Mesenteric fat pad (tissue), 1 donor: Measurements from ENCODE around the gene TBC1D32. TPM values are rescaled to one million over a fixed set of nuclear protein-coding genes. Genes with fewer than 3 reads are reported as not detected.
"Not testable (repeated sequence)": the region's sequence is repeated elsewhere in the genome, so short reads cannot be mapped to it uniquely, and the experiment has no call there.

Experiments
- DNase-seq: peaks from one replicate; pipeline ENCODE4 v3.0.0-alpha.2; 2020; ENCODE audit warnings: low spot score
- long read RNA-seq: library from polyadenylated mRNA; unstranded; transcript quantifications from one replicate; pipeline ENCODE4 v2.0.0, GENCODE V29; 2020
- total RNA-seq: library from RNA; stranded (reverse); fragmentation: NEBNext Ultra II Directional; extraction: Animal tissue kit (Norgen Biotek cat#: 25700); gene quantifications from one replicate; pipeline ENCODE4 v1.2.1, GENCODE V29; 2021
- donor health status: DM: yes; HTN: yes; CAD: no.

The TBC1D32 gene, protein sequence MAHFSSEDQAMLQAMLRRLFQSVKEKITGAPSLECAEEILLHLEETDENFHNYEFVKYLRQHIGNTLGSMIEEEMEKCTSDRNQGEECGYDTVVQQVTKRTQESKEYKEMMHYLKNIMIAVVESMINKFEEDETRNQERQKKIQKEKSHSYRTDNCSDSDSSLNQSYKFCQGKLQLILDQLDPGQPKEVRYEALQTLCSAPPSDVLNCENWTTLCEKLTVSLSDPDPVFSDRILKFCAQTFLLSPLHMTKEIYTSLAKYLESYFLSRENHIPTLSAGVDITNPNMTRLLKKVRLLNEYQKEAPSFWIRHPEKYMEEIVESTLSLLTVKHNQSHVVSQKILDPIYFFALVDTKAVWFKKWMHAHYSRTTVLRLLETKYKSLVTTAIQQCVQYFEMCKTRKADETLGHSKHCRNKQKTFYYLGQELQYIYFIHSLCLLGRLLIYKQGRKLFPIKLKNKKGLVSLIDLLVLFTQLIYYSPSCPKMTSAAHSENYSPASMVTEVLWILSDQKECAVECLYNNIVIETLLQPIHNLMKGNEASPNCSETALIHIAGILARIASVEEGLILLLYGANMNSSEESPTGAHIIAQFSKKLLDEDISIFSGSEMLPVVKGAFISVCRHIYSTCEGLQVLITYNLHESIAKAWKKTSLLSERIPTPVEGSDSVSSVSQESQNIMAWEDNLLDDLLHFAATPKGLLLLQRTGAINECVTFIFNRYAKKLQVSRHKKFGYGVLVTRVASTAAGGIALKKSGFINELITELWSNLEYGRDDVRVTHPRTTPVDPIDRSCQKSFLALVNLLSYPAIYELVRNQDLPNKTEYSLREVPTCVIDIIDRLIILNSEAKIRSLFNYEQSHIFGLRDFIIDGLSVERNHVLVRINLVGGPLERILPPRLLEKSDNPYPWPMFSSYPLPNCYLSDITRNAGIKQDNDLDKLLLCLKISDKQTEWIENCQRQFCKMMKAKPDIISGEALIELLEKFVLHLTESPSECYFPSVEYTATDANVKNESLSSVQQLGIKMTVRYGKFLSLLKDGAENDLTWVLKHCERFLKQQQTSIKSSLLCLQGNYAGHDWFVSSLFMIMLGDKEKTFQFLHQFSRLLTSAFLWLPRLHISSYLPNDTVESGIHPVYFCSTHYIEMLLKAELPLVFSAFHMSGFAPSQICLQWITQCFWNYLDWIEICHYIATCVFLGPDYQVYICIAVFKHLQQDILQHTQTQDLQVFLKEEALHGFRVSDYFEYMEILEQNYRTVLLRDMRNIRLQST
- 3.0 TPM for total RNA-seq
- long read RNA-seq, result 0 reads

GRCh38 chr6:121334299-121335086 lies at the start of gene TBC1D32:
TBC1D32 (minus strand) TSS chr6:121334480; CDS start chr6:121334430, 50 bp downstream.
- peak; percentile 97 for DNase-seq

DNA sequence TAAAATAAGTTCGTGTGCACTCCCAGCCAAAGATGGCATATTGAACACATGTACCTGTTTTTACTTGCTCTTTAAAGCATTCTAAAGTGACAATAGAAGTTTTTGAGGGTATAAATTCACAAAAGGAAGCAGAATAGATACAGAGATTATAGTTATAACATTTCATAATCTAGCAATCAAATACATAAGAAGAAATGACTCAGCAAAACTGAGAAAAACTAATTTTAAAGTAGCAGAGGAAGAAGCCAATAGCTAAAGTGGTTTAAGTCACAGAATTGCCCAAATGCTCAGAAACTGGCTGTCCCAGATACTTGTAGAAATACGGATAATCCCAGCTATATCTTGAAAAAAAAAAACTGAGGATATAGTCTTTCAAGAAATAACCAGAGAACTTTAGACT lies 49.2 kb upstream of the TBC1D32 start:
- DNase-seq, result no peak

GRCh38 chr6:121382467-121383121 lies 48.3 kb upstream of the TBC1D32 start:
- no peak for DNase-seq

GRCh38 chr6:121376411-121376810 lies 42.1 kb upstream of the TBC1D32 start:
- DNase-seq, result no peak

DNA sequence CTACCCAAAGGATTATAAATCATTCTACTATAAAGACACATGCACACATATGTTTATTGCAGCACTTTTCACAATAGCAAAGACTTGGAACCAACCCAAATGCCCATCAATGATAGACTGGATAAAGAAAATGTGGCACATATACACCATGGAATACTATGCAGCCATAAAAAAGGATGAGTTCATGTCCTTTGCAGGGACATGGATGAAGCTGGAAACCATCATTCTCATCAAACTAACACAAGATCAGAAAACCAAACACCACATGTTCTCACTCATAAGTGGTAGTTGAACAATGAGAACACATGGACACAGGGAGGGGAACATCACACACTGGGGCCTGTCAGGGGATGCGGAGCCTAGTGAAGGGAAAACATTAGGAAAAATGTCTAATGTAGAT lies 39.9 kb upstream of the TBC1D32 start:
- DNase-seq, result not testable (repeated sequence)

DNA sequence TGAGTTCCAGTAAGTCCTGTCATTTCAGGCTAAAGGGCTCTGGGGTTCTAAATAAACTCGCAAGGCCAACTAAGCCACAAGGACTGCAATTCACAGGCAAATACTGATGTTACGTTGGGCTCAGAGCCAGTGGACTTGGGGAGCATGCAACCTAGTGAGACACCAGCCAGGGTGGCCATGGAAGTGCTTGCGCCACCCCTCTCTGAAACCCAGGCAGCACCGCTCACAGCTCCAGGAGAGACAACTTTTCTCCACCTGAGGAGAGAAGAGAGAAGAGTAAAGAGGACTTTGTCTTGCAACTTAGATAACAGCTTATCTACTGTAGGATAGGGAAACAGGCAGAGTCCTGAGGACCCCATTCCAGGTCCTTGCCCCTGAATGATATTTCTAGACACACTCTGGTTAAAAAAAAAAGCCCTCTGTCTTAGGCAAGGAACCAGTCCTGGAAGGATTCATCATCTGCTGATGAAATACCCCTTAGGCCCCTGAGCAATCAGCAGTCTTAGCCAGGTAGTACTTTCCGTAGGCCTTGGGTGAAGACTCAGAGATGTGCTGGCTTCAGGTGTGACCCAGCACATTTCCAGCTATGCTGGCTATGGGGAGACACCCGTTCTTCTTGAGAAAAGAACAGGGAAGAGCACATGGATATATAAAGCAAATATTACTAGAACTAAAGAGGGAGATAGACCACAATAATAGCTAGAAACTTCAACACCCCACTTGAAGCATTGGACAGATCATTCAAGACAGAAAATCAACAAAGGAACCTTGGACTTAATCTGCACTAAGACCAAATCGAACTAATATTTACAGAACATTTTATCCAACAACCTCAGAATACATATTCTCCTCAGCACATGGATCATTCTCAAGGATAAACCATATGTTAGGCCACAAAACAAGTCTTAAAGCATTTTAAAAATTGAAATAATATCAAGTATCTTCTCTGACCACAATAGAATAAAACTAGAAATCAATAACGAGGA lies 31.5 kb upstream of the TBC1D32 start:
- no peak for DNase-seq

- DNase-seq, result no peak
Observed at GRCh38 chr6:121356575-121356974, 22.3 kb upstream of the TBC1D32 start.

- no peak for DNase-seq
Observed at GRCh38 chr6:121354764-121355163, 20.5 kb upstream of the TBC1D32 start.

GRCh38 chr6:121352941-121353340 lies 18.7 kb upstream of the TBC1D32 start:
- DNase-seq, result no peak

- no peak for DNase-seq
Observed at GRCh38 chr6:121351916-121352315, 17.6 kb upstream of the TBC1D32 start.

GRCh38 chr6:121349596-121349995 lies 15.3 kb upstream of the TBC1D32 start:
- DNase-seq, result no peak

DNA sequence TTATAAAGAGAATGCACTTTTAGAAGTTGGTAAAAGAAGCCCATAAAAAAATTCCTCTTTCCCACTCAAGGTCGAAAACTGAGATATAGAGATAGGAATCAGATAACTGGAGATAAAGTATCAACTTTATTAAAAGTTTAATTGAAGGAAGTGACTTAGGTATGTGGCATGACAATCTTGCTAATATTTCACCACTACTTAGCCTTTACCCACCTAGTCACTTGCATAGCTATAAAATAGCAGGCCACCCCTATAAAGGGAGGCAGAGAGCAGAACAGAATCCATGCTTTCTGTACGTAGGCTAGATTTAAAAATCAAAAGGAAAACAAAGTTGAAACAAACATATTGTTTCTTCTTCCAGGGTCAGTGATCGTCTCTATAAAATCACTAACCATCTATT lies 13.2 kb upstream of the TBC1D32 start:
- no peak for DNase-seq

GRCh38 chr6:121344539-121344938 lies 10.3 kb upstream of the TBC1D32 start:
- DNase-seq, result no peak

- DNase-seq, result no peak
Observed at GRCh38 chr6:121339639-121340226, 5.5 kb upstream of the TBC1D32 start.

DNA sequence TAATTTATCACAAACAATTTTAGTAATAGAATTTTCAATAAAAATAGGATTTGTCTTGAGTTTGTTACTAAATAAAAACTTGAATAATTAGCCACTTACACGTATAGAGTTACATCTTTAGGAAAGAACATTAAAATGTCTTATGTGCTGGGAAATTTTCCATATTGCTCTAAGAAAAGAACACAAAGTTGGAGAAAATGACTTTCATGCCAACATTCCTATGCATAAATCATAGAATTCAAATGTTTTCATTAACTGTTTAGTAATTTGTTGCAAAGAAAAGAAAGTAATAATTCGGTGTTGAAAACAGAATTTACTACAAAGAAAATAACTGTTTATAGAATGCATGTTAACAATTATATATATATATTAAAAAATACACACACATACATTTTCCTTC lies 4.7 kb upstream of the TBC1D32 start:
- no peak for DNase-seq

- DNase-seq, result no peak
Observed at GRCh38 chr6:121338366-121338765, 4.1 kb upstream of the TBC1D32 start.

DNA sequence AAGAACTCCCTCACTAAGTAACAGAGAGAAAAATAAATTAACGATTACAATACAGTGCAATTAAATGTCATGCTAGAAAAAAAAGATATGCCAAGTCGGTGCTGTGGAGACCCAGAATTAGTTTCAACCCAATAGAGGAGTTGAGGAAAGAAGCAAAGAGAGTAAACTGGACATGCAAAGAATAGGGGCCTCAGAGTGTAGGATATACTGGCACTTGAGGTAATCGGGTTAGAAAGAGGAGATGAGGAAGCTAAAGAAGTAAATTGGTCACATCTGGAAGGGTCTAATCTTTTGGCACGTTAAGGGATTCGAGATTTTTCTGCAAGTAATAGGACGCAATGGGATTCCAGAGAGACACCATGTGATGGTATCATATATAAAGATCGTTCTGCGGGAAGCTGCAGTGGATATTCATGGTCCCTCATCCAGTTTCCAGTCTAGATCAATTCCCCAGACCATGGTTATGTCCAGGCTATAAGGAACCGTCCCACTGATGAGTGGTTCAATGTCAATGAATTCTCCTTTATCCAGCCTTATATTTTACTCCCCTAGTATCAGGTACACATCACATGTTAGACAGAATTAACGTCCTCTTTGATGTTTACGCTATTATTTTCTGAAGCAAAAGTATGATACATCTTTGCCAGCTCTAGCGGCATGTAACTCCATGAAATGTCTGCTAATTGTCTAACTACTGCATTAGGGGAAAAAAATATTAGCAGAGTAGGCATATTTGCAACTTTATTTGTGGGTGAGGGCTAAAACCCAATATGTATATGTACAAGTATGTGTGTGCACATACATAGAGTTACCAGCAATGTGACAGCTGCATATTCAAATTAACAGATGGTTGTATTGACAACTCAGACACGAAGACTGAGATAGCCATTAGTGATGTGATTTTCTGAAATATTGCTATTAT lies 1.1 kb upstream of the TBC1D32 start:
- DNase-seq, result no peak
